Activated T-helper 1 cell treated with Interleukin-2 at 50 U/mL for 16 hours (primary cell): ENCODE data around the gene UBE2I.
A peak's percentile ranks its signal among the peaks of the same experiment; 100 is the strongest.
"Not testable (repeated sequence)": the region's sequence is repeated elsewhere in the genome, so short reads cannot be mapped to it uniquely, and the experiment has no call there.

Source experiments
- DNase-seq: peaks from one replicate; pipeline ENCODE4 v3.0.0-alpha.2; 2020; ENCODE audit warnings: low read depth

Gene UBE2I

DNA sequence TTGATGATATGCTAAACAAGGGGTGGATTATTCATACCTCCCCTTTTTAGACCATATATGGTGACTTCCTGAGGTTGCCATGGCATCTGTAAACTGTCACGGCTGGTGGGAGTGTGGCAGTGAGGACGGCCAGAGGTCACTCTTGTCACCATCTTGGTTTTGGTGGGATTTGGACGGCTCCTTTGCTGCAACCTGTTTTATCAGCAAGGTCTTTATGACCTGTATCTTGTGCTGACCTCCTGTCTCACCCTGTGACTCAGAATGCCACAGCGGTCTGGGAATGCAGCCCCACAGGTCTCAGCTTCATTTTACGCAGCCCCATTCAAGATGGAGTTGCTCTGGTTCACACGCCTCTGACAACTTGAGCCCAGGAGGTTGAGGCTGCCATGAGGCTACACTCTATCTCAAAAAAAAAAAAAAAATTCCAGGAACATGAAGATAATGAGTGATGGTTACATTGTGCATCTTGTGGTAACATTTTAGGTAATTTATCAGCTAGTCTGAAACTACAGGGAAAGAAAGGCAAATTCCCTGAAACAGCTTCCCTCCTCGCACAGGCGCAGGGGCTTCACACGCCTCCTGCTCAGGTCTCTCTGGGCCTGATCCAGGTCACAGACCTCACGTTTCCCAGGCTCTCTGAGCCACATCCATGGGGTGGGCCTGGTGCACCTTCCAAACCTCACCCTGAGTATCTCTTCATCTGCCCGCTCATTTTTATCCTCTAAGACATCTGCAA is 15.3 kb upstream of the UBE2I start:
- DNase-seq, result no peak

DNA sequence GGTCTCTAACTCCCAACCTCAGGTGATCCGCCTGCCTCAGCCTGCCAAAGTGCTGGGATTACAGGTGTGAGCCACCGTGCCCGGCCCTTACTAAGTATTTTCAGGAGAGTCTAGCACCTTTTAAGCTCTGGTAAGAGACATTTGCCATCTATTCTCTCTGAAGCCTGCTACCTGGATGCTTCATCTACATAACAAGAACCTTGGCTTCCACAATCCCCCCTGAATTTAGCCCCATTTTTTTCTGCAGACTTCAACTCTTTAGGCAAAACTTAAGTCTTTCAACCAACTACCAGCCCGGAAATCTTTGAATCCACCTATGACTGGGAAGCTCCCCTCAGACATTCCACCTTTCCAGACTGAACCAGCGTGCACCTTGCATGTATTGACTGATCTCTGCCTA is 14.0 kb upstream of the UBE2I start:
- no peak for DNase-seq

DNA sequence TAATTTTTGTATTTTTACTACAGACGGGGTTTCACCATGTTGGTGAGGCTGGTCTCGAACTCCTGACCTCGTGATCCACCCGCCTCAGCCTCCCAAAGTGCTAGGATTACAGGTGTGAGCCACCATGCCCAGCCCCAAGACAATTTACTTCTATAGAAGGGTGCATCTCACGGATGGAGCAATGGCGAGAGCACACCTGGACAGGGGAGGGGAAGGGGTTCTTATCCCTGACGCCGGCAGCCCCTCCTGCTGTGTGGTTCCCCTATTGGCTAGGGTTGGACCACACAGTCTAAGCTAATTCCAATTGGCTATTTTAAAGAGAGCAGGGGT is 12.8 kb upstream of the UBE2I start:
- not testable (repeated sequence) for DNase-seq

DNA sequence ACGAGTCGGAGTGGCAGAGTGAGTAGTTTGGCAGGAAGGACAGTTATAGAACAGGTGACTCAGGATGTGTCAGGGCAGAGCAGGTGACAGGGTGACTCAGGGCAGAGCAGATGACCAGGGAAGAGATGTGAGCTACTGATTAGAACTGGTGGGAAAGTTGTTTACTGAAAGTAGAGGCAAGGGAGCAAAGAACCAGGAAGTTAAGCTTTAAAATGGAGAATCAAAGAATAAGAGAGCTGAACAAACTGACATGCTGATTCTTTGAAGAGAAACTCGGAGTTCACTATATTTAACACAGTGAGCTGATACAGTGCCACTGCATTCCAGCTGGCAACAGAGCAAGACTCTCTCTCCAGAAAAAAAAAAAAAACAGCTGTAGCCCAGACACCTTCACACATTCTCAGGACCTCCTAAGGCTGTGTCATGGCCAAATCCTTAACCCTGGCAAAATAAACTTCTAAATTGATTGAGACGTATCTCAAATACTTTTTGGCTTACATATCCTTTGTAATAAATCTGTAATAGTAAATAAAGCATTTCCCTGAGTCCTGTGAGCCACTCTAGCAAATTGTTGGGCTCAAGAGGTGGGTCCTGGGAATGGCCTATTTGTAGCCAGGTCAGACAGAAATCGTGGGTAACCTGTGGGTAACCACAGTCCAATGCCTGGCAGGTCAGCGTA is 12.3 kb upstream of the UBE2I start:
- no peak for DNase-seq

DNA sequence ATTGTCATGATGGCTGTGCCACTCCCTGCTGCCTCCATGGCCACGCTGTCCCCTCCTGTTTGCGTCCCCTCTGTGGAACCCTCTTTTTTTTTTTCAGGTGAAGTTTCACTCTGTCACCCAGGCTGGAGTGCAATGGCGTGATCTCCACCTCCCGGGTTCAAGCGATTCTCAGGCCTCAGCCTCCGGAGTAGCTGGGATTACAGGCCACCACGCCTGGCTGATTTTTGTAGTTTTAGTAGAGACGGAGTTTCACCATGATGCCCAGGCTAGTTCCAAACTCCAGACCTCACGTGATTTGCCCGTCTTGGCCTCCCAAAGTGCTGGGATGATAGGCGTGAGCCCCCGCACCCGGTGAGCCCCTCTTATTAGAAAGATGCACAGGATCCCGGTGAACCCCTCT is 11.0 kb upstream of the UBE2I start:
- DNase-seq, result no peak

DNA sequence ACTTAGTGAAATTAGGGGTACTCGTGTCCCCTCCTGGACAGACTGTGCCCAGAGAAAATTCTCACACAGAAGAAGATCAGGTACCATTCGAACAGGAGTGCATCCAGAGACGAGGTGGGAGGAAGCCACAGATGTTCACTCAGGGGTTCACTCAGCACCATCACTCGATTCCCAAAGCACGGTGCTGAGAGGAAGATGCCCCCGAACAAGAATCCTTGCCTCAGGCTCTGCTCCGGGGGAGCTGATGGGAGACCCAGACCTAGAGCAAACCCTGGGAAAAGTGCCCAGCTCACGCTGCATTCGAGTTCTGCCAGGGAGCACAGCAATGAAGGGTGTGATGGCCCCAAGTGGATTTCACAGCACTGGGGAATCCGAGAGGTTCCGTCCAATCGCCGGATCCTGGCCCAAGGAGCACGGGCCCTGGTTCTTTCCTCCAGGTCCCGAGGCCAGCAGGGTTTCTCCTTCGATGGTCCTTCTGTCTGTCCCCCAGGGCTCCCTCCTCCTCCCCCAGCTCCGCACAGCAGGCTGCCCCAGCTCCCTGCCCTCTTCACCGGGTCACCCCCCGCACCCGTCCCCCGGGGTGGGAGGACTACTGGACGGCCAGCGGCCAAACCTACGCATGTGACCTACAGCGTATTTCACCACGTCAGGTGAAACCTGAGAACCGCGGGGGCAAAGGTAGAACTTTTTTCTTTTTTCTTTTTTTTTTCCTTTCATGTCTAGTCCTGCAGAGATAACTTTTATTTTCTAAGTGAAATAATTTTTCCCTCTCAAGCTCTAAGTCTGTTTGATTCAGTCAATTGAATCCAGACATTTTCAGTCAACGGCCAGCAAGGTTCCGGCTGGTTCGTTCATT is 10.2 kb upstream of the UBE2I start:
- DNase-seq, result no peak

DNA sequence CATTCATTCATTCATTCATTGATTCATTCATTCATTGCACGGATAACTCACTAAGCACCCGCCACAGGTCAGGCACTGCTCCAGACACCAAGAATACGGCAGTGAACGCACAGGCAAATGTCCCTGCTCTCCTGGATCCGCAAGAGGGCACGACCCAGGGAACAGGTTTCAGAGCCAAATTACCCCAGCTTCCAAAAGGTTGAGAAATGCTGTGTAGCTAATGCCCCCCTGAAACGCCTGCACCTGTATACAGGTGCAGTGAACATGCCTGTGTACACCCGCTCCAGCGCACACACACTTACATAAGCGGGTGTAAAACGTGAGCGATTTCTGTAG is 9.6 kb upstream of the UBE2I start:
- no peak for DNase-seq

DNA sequence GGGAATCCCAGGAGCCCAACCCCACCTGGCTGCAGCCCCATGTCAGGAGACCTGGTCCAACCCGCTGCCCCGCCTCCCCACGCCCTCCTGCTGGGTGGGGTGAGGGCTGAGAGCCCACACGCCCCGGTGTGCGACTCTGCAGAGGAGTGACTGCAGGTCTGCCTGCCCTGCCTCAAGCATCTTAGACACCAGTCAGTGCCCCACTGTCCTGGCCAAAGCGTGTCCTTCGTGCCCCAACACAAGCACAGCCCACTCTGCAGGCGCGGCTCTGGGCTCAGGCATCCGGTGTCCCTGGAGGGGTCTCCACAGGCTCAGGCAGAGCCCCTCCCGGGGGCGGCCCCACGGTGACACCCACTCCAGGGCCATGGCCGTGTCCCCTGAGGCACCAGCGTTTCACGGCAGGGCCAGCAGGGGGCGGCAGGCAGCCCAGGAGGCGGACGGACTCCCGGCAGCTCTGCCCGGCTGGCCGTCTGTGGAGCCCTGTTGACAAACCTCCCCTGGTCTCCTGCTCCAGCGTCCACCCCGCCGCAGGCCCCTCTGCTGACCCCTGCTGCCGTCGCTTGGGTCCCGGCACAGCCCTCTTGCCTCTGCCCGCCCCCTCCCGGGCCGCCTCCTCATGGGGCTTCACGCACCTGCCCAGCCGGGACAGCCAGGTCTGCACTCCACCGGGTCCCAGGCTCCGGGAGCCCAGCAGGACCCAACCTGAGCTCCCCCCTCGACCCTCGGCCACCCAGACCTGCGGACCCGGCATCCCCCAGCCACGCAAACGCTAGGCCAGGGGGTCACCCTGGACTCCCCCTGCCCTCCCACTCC is 8.6 kb upstream of the UBE2I start:
- peak; percentile 58 for DNase-seq

DNA sequence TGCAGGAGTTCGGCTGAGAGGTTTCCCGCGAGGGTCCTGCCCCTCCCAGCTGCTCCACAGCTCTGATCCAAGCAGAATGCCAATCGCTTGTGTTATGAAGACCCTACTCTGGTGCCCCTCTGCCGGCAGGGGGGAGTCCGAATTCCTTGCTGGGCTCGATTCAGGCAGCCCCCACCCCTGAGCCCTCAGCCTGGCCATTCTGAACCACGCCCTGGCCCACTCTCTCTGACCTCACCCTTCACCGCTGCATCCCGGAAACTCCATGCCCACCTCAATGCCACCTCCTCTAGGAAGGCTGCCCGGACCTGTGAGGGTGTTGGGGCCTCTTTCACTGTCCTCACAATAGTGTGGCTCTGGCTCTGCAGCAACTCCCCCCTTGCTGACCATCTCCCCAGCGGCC is 7.9 kb upstream of the UBE2I start:
- DNase-seq, result no peak

DNA sequence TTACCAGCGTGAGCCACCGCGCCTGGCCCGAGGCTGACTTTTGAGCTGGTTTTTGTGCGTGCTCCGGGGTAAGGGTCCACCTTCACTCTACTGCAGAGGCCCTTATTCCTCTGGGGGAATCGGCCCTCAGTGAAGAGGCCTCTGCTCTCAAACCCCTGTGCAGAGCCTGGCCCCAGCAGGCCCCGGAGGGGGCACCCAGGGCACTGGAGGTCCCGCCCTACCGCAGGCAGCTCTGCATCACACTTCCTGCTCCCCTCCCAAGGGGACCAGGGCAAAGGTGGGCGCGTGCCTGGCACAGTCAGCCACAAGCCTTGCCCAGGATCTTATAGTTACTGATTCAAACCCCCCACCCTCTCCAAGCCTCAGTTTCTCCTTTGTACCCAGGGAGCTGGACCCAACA is 3.6 kb upstream of the UBE2I start:
- no peak for DNase-seq

DNA sequence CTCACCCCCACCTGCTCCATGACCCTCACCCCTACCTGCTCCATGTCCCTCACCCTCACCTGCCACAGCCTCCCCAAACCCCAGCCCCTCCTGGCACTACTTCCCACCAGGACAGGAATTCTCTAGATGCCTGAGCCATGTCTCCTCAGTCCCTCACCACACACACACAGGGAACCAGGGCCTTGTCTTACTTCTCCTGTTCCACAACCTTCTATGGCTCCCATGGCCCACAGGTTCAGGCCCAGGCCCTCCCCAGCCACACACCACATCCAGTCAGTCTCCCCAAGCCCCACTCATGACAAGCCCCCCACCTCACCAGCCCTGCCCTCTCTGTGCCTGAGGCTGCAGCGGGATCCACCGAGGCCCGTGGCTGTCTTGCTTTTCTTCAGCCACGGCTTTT is 3.1 kb upstream of the UBE2I start:
- DNase-seq, result no peak

DNA sequence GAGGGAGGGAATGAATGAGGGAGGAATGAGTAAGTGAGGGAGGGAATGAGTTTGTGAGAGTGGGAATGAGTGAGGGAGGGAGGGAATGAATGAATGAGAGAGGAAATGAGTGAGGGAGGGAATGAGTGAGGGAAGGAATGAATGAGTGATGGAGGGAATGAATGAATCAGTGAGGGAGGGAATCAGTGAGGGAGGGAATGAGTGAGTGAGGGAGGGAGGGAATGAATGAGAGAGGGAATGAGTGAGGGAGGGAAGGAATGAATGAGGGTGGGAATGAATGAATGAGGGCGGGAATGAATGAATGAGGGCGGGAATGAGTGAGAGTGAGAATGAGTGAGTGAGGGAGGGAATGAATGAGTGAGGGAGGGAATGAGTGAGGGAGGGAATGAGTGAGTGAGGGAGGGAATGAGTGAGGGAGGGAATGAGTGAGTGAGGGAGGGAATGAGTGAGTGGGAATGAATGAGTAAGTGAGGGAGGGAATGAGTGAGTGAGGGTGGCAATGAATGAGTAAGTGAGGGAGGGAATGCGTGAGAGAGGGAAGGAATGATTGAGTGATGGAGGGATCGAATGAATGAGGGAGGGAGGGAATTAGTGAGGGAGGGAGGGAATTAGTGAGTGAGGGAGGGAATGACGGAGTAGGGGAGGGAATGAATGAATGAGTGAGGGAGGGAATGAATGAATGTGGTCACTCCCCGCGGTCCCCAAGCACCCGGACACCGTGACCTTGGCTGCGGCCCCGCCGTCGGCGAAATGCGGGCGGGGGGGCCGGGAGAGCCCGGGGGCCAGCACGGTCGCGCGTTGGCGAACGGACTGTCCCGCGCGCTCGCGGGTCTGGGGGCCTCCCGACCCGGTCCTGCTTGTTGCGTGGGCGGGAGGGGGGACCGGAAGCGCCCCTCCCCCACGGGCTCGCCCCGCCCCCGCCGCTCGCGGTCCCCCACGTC is 1.1 kb upstream of the UBE2I start:
- DNase-seq, result no peak

DNA sequence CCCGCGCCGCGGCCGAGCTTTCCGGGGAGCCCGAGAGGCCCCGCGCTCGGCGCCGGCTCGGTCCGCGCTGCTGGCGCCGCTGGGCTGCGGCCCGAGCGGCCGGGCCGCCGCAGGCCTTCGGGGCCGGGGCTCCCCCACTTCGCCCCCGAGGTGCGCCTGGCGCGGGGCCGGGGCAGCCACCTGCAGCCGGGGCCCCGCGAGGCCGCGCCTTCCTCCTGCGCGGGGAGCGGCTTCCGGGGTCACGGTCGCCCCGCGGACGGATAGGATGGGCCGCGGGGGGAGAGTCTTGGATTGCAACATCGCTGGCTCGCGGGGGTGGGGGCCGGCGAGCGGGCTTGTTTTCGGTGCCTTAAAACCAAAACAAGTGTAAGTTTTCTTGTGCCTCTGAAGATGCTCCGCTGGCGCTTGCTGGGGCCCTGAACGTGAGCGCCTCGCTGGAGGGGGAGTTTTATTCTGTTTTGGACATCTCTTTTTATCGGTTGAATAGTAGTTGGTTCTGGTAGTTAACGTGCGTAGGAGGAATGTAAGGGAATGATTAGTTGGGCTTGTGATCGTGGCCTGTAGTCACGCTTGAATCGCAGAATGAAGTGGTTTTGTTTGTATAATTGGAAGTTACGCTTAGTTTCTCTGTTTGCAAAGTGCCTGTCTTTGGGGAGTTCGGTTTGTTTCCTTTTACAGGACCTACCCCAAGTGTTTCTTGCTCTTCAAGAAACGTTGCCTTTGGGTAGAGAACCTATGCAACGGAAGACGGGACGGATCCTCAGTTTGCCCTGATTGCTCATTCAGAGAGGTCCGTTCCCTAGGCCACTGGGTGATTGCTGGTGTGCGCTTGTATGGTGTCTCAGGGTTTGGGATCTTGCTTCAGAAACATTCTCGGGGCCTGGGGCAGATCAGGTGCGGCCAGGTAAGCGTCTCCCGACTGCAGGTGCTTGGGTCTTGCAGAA is 724 bp downstream of the UBE2I start:
- peak; percentile 51 for DNase-seq

DNA sequence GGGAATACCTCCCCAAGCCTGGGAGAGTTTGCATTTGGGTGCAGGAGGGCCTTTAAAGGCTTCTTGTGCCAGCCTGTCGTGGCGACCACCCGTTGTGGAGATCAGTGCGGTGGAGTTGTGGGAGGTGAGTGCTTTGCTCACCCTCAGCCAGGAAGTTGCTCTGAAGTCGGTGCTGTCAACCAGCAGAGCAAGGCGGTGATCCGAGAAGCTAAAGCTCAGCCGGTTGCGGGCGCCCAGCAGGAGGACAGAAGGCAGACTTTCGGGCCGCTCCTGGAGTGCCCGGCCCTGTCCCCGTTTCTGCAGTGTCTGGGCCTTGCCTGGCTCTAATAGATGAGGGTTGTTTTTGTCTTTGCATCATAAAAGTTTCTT is 1.4 kb downstream of the UBE2I start:
- no peak for DNase-seq

DNA sequence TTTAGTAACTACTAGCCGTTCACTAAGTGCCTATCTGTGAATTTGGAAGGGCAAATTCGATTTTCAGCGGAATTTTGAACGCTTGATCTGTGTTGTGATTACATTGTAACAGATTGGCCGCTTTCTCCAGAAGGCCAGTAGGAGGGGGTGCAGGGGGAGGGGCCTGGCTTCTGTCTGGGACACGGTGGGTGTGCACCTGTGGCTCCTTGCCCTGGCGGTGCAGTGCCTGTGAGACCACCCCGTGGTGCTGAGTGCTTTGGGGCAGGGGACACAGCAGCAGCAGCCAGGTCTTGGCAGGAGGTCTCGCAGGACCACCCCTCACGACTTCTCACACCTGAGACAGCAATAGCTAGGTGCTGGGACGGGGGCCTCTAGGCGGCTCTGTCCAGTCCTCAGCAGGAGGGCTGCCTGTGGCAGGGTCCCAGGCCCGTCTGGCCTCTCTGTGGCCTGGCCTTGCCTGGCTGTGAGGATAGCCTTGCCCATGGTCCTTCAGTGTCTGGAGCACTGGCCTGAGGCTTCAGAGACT is 1.8 kb downstream of the UBE2I start:
- no peak for DNase-seq

DNA sequence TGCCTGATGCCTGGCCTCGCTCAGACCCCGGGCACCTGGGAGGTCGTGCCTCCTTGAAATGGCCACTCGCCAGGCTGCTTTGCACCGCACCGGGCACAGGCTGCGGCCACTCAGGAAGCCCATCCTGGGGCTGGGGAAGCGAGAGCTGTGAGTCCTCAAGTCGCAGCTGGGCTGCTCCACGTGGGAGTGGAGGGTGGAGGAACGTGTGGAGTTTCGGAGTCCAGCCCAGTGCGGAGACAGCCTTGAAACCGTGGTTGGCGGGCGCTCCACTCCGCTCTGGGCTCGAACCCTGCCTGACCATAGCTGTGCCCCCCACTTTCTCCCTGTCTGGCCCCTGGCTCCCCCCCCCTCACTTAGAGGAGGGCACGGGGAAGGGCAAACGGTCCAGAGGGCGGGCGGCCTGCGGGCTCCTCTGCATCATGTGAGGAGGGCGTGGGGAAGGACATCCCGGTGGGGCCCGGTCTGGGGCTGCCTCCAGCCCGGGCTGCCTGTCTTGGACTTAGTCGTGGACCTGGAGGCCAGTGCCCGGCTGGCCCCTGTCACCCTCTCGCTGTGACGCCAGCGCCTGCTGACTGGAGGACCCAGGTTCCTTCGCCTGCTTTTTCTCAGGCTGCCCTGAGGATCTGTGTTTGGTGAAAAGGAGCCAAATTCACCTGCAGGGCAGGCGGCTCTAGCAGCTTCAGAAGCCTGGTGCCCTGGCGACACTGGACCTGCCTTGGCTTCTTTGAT is 2.5 kb downstream of the UBE2I start:
- no peak for DNase-seq

DNA sequence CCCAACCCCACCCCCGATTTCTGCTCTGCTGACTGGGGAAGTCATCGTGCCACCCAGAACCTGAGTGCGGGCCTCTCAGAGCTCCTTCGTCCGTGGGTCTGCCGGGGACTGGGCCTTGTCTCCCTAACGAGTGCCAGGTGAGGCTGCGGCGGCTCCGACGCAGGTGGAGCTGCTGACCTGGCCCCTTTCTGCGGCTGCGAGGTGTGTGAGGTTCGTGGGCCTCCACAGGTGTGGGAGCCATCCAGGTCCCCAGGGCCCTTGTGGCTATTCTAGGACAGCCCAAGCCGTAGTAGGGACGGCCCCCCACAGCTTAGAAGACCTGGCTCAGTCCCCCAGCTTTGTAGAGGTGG is 3.0 kb downstream of the UBE2I start:
- no peak for DNase-seq

DNA sequence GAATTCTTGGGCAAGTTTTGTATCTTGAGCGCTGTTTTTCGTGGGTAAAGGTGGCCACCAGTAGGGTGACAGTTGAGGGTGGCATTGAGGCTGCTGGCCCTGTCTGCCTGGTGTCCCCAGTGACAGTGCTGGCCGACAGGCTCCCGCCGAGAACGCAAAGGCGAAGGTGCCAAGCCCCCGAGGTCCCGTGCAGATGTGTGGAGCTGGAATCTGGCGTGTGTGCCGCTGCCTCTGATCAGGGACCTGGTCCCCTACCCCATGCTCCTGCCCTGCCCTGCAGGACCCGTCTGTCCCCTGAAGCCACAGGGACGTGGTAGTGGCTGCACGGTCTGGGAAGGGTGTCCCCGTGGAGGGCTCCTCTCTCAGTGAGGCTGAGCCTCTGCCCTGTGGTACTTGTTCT is 3.5 kb downstream of the UBE2I start:
- DNase-seq, result no peak

DNA sequence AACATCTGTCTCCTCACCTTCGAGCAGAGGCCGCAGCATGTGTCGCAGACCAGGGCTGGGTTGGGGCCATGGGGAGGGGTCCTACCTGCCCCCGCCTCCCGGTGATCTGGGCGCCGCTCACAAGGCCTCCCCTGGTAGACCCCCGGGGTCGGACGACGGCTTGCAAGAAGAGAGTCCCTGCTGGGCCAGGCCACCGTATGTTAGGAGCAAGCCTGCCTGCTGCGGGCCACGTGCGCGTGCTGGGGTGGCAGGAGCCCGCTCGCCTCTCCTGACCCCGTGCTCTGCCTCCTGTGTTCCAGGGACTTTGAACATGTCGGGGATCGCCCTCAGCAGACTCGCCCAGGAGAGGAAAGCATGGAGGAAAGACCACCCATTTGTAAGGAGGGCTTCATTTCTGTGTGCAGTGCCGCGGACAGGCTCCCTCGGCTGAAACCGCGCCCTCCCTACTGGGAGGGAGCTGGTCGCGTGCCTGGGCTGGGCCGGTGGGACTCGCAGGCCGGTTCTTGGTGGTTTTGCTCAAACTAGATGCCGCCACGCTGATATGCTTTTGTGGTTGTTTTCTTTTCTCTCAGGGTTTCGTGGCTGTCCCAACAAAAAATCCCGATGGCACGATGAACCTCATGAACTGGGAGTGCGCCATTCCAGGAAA is 4.4 kb downstream of the UBE2I start:
- no peak for DNase-seq
